Measurements from ENCODE around the gene NDE1.

DNA sequence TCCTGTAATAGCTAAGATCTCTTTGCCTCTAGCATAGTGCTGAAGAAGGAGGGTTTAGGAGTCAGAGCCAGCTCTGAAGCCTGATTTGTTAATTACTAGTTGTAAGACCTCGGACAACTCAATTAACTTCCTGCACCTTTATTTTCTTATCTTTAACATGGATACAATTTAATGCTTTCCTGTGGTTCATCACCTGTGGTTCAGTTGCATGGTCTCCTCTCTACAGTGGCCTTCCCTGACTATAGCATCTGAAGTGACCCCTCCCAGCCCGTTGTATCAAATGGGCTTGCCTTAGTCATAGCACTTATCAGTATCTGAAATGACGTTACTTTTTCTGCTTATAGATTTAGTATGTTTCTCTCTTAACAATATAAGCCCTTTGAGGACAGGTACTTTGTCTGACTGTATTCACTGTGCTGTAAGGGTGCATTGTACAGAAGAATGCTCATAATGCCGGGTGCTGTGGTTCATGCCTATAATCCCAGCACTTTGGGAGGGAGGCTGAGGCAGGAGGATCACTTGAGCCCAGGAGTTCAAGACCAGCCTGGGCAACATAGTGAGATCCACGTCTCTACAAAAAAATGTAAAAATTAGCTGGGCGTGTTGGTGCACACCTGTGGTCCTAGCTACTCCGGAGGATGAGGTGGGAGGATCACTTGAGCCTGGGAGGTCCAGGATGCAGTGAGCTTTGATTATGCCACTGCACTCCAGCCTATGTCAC, 2.6 kb upstream of the NDE1 start:
- TF ChIP-seq, protein P1, sequence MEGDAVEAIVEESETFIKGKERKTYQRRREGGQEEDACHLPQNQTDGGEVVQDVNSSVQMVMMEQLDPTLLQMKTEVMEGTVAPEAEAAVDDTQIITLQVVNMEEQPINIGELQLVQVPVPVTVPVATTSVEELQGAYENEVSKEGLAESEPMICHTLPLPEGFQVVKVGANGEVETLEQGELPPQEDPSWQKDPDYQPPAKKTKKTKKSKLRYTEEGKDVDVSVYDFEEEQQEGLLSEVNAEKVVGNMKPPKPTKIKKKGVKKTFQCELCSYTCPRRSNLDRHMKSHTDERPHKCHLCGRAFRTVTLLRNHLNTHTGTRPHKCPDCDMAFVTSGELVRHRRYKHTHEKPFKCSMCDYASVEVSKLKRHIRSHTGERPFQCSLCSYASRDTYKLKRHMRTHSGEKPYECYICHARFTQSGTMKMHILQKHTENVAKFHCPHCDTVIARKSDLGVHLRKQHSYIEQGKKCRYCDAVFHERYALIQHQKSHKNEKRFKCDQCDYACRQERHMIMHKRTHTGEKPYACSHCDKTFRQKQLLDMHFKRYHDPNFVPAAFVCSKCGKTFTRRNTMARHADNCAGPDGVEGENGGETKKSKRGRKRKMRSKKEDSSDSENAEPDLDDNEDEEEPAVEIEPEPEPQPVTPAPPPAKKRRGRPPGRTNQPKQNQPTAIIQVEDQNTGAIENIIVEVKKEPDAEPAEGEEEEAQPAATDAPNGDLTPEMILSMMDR (IDR thresholded peaks at IDR 0.05), result no peak
- TF ChIP-seq POLR2A (IDR thresholded peaks at IDR 0.05), result no peak
- TF ChIP-seq POLR2AphosphoS5 (IDR thresholded peaks at IDR 0.05), result no peak
